HEK293T (cell line): ENCODE data around the gene COPG2.

Source experiments
- ARNT ChIP-seq: fragments of 450-650 bp; IDR thresholded peaks from 2 replicates; pipeline ENCODE4 v1.6.1; 2017; ENCODE audit warnings: mild to moderate bottlenecking
- ELF4 ChIP-seq: fragments of 450-650 bp; IDR thresholded peaks from 2 replicates; pipeline ENCODE4 v1.6.1; 2017; ENCODE audit warnings: antibody characterized with exemption
- FOXK2 ChIP-seq: fragments of 450-650 bp; IDR thresholded peaks from 2 replicates; pipeline ENCODE4 v1.6.1; 2016; ENCODE audit warnings: mild to moderate bottlenecking
- SP1 ChIP-seq: fragments of 450-650 bp; IDR thresholded peaks from 2 replicates; pipeline ENCODE4 v1.6.1; 2017

- no peak for TF ChIP-seq SP1
- no peak for TF ChIP-seq ARNT
- TF ChIP-seq FOXK2: no peak
- TF ChIP-seq ELF4: no peak
Observed at GRCh38 chr7:130483031-130483430, 185.5 kb downstream of the COPG2 start.
